Motor neuron (in vitro differentiated cells): ENCODE data around the gene CEP295NL. TPM values are rescaled to one million over a fixed set of nuclear protein-coding genes. Genes with fewer than 3 reads are reported as not detected.
"Not testable (repeated sequence)": the region's sequence is repeated elsewhere in the genome, so short reads cannot be mapped to it uniquely, and the experiment has no call there.

ENCODE experiments used
- ATAC-seq, 8 experiments: fragments of 200-7000 bp; cut with Tn5 transposase; replicated peaks in 6 of 8; 2 replicates each; pipeline ENCODE4 v1.8.0; 2021; ENCODE audit warnings: mild to moderate bottlenecking in 8 of 8, moderate library complexity in 8 of 8
- H3K27ac ChIP-seq, 2 donors: fragments of 250-450 bp; sonication (Bioruptor Pico); 2 replicates each; pipeline ENCODE4 v1.9.0; 2021; ENCODE audit warnings: antibody characterized with exemption in 2 of 2, mild to moderate bottlenecking in 2 of 2, moderate library complexity in 1 of 2
- H3K4me1 ChIP-seq, 2 donors: fragments of 250-450 bp; sonication (Bioruptor Pico); replicated peaks in 1 of 2; 2 replicates each; pipeline ENCODE4 v1.6.1; 2021; ENCODE audit warnings: antibody characterized with exemption in 2 of 2, mild to moderate bottlenecking in 2 of 2, moderate library complexity in 1 of 2
- H3K4me3 ChIP-seq, 5 donors: fragments of 250-450 bp; sonication (Bioruptor Pico); 2 replicates each; pipeline ENCODE4 v1.9.0; 2021; ENCODE audit warnings: antibody characterized with exemption in 5 of 5, mild to moderate bottlenecking in 5 of 5, moderate library complexity in 4 of 5
- WGBS, 10 experiments: fragments of 450-650 bp; shearing (Covaris generic); methylation state at CpG; one replicate each; pipeline ENCODE4 v1.0.0; 2022; 5-methylcytosine and 5-hydroxymethylcytosine counted together
- in situ Hi-C, 9 experiments: fragments of 400-800 bp; cut with MboI; loops; one replicate each; pipeline ENCODE4 v1.15.0; 2021; ENCODE audit warnings: low sequenced_read_pairs in 9 of 9, low pct_unique_long_range_greater_than_20kb in 2 of 9; ENCODE audit not compliant: unreplicated experiment in 9 of 9
- total RNA-seq, 8 experiments: library from RNA; unstranded; fragments of 300-600 nt; gene quantifications; 2 replicates each; pipeline versions ENCODE4 v1.2.3 to v1.2.4, GENCODE V29; 2022

CEP295NL gene
- total RNA-seq, 8 experiments from 2014 or later = 0.29 to 1.7 (median 0.61) TPM

DNA sequence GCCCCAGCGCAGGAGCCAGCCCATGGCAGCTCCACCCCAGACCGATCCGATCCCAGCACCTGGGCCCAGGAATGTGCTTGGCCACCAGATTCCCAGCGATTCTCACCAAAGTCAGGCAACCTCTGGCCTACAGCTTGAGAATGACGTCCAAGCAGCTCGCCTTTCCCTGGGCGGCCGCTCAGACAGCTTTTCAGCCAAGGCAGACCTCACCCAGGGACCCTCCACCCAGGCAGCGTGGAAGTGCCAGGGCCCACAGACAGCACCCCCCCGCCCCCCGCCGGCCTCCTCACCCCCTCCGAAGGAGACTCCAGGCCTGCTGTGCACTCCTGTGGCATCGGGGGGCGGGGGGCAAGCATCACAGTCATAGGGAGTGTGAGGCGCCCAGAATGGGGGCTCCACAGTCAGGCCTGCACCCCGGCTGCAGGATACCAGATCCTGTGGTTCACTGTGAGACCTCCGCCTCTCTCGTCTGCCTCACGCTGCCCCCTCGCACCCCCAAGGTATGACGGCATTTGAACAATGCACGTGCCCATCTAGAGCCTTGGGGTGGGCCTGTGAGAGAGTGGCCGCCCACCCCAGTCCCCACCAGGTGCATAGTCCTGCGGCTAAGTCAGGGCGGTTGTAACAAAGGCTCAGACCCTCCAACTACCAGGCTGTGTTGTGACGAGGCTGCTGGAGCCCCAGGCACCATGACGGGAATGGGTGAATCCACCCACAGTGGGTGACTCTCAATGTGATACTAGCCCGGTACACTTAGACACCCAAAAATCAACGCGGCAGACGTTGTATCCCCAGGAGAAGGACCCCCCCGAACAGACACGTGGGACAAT is 6.0 kb downstream of the CEP295NL start:
- Histone ChIP-seq H3K4me1 (peaks cover 63 to 68% of the 10 kb centered on the region in 2 donors), H3K4me3 (no peak overlapping the region), H3K27ac (no peak overlapping the region)
- in situ Hi-C loops = no loop called here
- WGBS, 10 experiments = 40 to 100% (median 96%) methylated on average over 1 to 8 of the region's 34 CpGs; no CpG with 5 or more reads in 3 of the 10 experiments
- no peak for ATAC-seq

DNA sequence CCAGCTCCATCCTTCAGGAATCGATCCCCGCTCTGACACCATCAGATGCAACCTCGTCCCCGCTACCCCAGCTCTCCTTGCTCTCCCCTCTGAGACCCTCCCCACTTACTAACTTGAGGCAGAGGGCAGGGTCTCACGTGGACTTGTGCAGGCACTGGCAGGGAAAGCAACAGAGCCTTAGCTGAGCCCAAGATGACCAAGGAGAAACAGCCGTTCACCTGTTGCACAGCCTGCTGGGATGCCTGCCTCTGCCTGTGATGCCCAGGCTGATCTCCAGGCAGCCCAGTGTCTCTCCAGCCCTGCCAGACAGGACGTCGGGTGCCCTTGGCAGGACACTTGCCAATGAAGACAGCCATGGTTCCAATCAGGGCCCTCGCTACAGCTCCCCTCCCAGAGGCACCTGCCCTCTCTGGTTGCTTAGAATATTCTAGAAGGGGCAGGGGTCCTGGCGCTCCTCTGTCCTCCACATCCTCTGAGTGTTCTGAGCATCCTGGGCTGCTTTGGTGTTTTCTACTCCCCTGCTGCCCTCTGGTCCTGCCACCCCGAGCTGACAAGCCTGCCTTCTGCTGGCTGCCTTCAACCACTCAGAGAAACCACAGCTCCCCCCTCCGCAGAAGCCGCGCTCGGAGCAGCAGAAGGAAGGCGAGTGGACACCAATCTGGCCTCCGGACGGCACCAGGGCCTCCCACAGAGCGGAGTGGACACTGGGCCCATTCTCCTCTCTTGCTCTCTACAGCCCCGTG is 6.7 kb downstream of the CEP295NL start:
- in situ Hi-C loops = no loop called here
- Histone ChIP-seq H3K27ac (no peak overlapping the region), H3K4me1 (peaks cover 67 to 73% of the 10 kb centered on the region in 2 donors), H3K4me3 (no peak overlapping the region)
- WGBS, 10 experiments = 69 to 100% (median 92%) methylated on average over 2 to 9 of the region's 20 CpGs; no CpG with 5 or more reads in 4 of the 10 experiments
- ATAC-seq = no peak

DNA sequence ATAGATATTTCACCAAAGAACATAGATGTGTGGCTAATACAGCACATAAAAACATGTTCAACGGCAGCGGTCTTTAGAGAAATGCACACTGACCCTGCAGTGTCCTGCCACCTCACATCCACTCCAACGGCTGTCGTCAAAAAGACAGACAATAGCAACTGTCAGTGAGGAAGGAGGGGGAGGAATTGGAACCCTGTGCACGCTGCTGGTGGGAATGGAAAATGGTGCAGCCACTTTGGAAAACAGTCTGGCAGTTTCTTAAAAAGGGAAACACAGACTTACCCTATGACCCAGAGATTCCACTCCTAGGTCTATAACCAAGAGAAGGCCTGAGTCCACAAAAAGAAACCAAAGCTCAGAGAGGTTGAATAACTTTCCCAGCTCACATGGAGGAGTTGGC is 7.7 kb downstream of the CEP295NL start:
- Histone ChIP-seq H3K27ac (no peak overlapping the region), H3K4me3 (no peak overlapping the region), H3K4me1 (peaks cover 73 to 78% of the 10 kb centered on the region in 2 donors)
- ATAC-seq = no peak
- in situ Hi-C loops = no loop called here
- WGBS, 10 experiments = 4 to 80% (median 37%) methylated on average over 2 to 5 of the region's 5 CpGs; no CpG with 5 or more reads in 4 of the 10 experiments

DNA sequence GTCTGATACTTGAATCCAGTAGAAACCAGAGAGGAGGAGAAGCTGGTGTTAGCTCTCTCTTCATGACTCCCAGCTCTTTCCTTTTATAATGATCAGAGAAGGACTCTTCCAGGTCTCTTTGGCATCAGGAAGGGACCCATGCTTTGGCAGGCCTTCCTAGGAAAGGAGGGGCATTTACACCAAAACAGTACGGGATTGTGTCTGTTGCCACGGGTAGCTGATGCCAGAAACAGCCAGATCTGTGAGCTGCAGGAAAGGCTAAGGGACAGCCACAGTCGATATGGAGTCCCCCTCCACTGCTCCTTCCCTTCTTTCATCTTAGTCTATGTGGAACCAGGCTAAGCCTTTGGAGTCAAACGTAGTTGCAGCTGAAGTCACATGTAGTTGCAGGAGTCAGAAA is 9.3 kb downstream of the CEP295NL start:
- WGBS, 10 experiments = 17 to 79% (median 61%) methylated on average over 2 to 4 of the region's 4 CpGs; no CpG with 5 or more reads in 6 of the 10 experiments
- no peak overlapping the region for H3K4me3 ChIP-seq
- peak overlapping the region in 1 of 2 donors; percentile 64 for H3K27ac ChIP-seq
- ATAC-seq = no peak
- in situ Hi-C loops = no loop called here
- peaks cover 58 to 63% of the 10 kb centered on the region in 2 donors for H3K4me1 ChIP-seq

DNA sequence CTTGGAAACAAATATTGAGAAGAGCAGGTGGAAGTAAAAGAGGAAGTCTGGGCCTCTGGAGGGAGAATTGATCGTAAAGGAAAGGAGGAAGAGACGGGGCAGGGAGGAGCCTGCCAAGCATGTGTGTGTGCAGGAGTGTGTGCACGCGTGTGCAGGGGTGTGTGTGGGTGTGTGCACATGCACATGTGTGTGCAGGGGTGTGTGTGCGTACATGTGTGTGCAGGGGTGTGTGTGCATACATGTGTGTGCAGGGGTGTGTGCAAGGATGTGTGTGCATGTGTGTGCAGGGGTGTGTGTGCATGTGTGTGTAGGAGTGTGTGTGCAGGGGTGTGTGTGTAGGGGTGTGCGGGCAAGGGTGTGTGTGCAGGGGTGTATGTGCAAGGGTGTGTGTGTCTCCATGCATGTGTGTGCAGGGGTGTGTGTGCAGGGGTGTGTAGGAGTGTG is 10.0 kb downstream of the CEP295NL start:
- H3K4me3 ChIP-seq = no peak overlapping the region
- in situ Hi-C loops = no loop called here
- peaks cover 51 to 56% of the 10 kb centered on the region in 2 donors for H3K4me1 ChIP-seq
- H3K27ac ChIP-seq = peak overlapping the region; percentile 10 to 27
- WGBS, 10 experiments = 76 to 100% (median 89%) methylated on average over 1 to 5 of the region's 6 CpGs; no CpG with 5 or more reads in 3 of the 10 experiments
- peak in 5 of 8 experiments; percentile 7 to 16 (median 9) for ATAC-seq

DNA sequence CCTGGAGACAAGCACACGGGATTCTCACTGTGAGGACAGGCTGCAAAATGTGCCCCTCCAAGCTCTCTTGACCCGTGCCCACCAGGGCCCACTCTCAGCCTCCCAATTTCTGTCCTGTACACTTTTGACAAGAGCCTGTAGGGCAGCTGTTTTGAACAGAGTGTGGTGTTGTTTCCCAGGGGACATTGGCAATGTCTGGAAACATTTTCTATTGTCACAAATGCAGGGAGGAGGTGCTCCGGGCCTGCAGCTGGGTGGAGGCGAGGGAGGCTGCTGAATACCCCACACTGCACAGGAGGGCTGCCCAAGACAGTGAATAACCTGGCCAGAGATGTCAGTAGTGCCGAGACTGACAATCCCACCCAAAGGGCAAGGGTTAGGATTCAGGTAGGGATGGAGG is 10.5 kb downstream of the CEP295NL start:
- in situ Hi-C loops = no loop called here
- peak in 5 of 8 experiments; percentile 70 to 87 (median 79) for ATAC-seq
- H3K4me1 ChIP-seq = peaks cover 50 to 54% of the 10 kb centered on the region in 2 donors
- no peak overlapping the region for H3K4me3 ChIP-seq
- WGBS, 10 experiments = 20 to 50% (median 44%) methylated on average over 1 to 4 of the region's 5 CpGs; no CpG with 5 or more reads in 5 of the 10 experiments
- peak overlapping the region; percentile 10 to 27 for H3K27ac ChIP-seq

DNA sequence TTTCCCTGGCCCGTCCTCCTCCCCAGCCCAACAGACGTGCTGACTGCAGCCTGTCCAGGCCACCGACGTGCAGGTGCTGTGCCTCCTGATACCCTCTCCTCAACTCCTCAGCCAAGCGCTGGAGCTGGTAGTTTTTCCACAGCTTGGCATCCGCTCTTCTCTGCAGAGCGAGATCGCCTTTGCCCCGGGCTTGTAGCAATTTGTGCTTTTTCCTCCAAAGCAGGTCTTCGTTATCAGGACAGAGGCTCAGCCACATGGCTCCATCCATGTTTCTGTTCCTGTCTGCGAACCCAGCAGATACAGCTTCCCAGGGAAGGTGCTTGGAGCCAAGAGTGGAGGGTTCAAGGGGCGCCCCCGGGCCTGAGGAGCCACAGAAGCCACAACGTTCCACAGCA is 10.9 kb downstream of the CEP295NL start:
- peak in 2 of 8 experiments; percentile 2 to 5 for ATAC-seq
- Histone ChIP-seq H3K4me3 (no peak overlapping the region), H3K27ac (peak overlapping the region; percentile 2 to 10), H3K4me1 (peaks cover 48 to 53% of the 10 kb centered on the region in 2 donors)
- in situ Hi-C loops = no loop called here
- 40 to 100% (median 78%) methylated on average over 1 to 6 of the region's 14 CpGs; no CpG with 5 or more reads in 3 of the 10 experiments for WGBS, 10 experiments

DNA sequence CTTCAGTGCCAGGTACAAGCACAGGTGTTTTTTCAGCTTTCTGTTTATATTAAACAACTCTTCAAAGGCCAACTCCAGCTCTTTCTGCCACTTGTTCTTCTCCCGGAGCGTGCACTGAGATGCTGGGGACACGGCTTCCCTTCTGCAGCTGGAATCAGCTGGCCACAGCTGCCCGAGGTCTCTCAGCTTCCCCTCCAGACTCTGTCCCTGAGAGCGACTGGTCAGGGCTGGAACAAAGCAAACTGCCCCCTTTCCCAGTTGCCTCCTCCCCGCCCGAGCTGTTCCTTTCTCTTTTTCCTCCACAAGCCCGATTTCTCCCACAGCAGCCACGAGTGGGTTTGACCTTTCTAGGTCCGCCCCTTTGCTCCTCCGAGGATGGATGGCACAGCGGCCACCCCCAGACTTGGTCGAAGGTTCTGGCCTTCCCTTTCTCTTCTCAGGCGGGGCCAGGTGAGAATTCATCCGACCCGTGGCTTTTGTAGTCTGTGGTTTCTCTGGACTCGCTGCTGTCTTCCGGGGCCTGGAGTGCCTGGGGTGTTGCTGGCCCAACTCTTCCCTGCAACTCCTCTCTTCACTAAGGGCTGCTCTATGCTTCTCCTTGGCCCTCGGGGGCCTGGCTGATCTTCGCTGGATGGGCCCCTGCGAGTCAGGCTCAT is 11.5 kb downstream of the CEP295NL start:
- peak overlapping the region in 1 of 2 donors; percentile 16 for H3K27ac ChIP-seq
- WGBS, 10 experiments = 58 to 90% (median 75%) methylated on average over 2 to 8 of the region's 21 CpGs; no CpG with 5 or more reads in 4 of the 10 experiments
- H3K4me3 ChIP-seq = no peak overlapping the region
- ATAC-seq = peak in 4 of 8 experiments; percentile 18 to 43 (median 26)
- peaks cover 46 to 48% of the 10 kb centered on the region in 2 donors for H3K4me1 ChIP-seq
- in situ Hi-C loops = no loop called here

DNA sequence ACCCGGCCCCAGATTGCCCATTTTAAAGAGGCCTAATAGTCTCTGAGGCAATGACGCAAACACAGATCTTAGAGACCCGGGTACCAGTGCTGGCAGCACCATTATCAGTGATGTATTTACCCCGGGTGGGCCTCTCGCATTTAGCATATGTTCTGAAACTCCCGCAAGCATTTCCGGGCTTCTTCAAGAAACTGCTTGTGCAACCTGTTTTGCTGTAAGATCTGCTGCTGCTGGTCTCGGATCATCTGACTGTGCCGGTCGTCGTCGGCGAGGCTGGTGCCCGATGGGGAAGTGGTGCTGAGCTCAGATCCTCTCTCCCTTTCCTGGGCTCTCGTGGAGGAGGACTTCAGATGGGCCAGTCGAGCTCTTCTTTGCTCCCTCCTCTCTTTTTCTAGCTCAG is 12.5 kb downstream of the CEP295NL start:
- Histone ChIP-seq H3K27ac (no peak overlapping the region), H3K4me3 (no peak overlapping the region), H3K4me1 (peaks cover 38 to 39% of the 10 kb centered on the region in 2 donors)
- in situ Hi-C loops = no loop called here
- 60 to 94% (median 79%) methylated on average over 2 to 11 of the region's 16 CpGs; no CpG with 5 or more reads in 5 of the 10 experiments for WGBS, 10 experiments
- no peak for ATAC-seq

DNA sequence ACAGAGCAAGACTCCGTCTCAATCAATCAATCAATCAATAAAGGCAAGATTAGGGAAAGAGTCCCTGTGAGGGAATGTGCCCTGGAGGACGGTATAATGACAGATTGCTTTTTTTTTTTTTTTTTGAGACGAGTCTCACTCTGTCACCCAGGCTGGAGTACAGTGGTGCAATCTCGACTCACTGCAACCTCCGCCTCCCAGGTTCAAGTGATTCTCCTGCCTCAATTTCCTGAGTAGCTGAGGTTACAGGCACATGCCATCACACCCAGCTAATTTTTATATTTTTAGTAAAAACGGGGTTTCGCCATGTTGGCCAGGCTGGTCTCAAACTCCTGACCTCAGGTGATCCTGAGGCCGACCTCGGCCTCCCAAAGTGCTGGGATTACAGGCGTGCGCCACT is 12.9 kb downstream of the CEP295NL start:
- ATAC-seq, in situ Hi-C loops, H3K4me3 ChIP-seq, H3K27ac ChIP-seq: not testable (repeated sequence)
- H3K4me1 ChIP-seq = peaks cover 35 to 38% of the 10 kb centered on the region in 2 donors
- WGBS, 10 experiments = 92 to 100% (median 94%) methylated on average over 3 to 7 of the region's 11 CpGs; no CpG with 5 or more reads in 3 of the 10 experiments

DNA sequence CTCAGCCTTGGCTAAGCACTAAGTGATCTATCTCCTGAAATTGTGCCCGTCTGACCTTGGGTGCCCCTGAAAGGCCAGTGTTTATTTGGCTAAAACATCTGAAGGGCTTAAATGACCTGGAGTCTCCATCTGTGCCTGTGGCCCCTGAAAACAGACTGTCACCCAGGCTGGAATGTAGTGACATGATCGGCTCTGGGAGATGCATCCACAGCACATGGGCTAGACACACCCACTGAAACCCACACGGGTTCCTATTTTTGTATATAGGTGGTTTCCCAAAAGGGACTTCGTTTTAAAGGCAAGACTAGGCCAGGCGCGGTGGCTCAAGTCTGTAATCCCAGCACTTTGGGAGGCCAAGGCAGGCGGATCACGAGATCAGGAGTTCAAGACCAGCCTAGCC is 13.5 kb downstream of the CEP295NL start:
- Histone ChIP-seq H3K4me3 (no peak overlapping the region), H3K4me1 (peaks cover 38 to 40% of the 10 kb centered on the region in 2 donors), H3K27ac (no peak overlapping the region)
- no peak for ATAC-seq
- in situ Hi-C loops = no loop called here
- WGBS, 10 experiments = 25 to 100% (median 92%) methylated on average over 1 to 4 of the region's 8 CpGs; no CpG with 5 or more reads in 2 of the 10 experiments

DNA sequence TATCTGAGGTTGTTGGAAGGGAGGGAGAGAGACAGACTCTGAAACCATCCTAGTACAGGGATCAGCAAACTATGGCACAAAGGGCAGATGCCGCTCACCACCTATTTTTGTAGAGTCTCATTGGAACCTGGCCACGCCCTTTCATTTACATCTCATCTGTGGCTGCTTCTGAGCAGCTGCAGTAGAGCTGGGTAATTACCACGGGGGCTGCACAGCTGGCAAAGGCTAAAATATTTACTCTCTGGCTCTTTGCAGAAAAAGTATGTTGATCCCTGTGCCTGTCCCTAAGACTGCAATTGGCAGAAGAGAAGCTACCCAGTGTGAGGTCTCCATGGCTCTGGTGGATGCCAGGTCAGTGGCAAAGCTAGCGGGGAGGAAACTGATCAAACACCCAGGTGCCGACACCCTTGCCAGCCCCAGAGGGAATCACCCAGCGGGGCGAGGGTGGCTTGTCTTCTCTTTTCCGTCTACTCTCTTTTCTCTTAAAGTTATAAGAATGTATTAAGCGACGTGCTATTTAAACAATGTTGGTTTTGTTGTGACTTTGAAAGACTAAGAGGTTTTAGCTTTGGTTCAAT is 14.0 kb downstream of the CEP295NL start:
- in situ Hi-C loops = no loop called here
- no peak for ATAC-seq
- Histone ChIP-seq H3K4me3 (no peak overlapping the region), H3K4me1 (peaks cover 40 to 45% of the 10 kb centered on the region in 2 donors), H3K27ac (no peak overlapping the region)
- WGBS, 10 experiments = 55 to 100% (median 88%) methylated on average over 2 to 8 of the region's 10 CpGs; no CpG with 5 or more reads in 3 of the 10 experiments
